ENCODE results near the gene VTN. TPM values are rescaled to one million over a fixed set of nuclear protein-coding genes. Genes with fewer than 3 reads are reported as not detected.

Gene VTN
- total RNA-seq, 6 donors from 2014 or later: 0.67 to 6.4 (median 2.3) TPM; not detected in 1

DNA sequence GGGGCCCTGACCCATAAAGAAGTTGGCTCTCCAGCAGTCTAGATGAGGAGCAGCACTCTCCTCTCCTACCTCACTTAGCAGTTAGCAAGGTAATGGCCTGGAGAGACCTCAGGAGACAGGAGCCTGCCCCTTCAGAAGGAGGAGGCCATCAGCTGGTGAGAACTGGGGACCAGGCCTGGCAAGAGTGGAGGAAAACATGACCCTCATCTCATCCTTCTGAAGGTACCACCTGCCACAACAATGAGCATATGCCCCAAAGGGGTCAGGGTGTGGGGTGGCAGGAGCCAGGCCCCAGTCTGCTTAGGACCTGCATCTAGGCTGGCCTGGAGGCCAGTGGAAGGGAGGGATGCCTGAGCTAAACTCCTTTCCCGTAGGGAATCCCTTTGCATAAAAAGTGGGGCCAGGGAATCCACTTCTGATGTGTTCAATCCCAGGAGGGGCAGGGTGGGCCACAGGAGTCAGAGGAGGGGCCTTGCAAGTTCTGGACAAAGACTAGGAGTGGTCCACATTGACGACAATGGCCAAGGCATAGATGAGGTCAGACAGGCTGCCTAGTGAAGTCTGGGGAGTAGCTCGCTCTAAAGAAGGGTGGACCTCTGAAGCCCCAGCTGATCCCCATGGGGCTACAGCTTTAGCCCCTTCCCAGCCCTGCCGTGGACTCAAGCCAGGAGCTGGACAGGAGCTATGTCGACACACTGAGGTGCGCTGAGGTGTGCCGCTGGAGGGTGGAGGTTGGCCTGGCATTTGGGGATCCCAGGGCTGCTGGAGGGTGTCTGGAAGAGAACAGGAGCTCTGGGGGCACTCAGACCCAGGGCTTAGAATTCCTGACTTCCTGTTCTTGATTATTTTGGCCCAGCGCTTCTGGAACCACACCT lies 6.1 kb downstream of the VTN start:
- no peaks in the 10 kb centered on the region for H3K4me1 ChIP-seq
- no peaks in the 10 kb centered on the region for H3K9me3 ChIP-seq
- no peaks in the 10 kb centered on the region for H3K27me3 ChIP-seq
- ATAC-seq (ENCODE audit: low FRiP score in 2 of 2) (no peak), DNase-seq (no peak)
- WGBS, 2 donors: 92 to 94% methylated on average over 6 to 8 of the region's 8 CpGs
- H3K36me3 ChIP-seq: peaks cover 18 to 61% (median 56%) of the 10 kb centered on the region in 4 donors
- H3K27ac ChIP-seq: no peak overlapping the region
- no peak overlapping the region for H3K4me3 ChIP-seq
- TF ChIP-seq POLR2AphosphoS5 (IDR thresholded peaks at IDR 0.05) (no peak), CTCF (IDR thresholded peaks at IDR 0.05) (no peak), POLR2A (IDR thresholded peaks at IDR 0.05) (no peak), EP300 (IDR thresholded peaks at IDR 0.05) (no peak)

GRCh38 chr17:28363186-28363585 lies 6.9 kb downstream of the VTN start:
- Histone ChIP-seq H3K27ac (no peak overlapping the region), H3K27me3 (no peaks in the 10 kb centered on the region), H3K36me3 (peaks cover 18 to 61% (median 58%) of the 10 kb centered on the region in 4 donors), H3K4me3 (no peak overlapping the region), H3K9me3 (no peaks in the 10 kb centered on the region), H3K4me1 (peaks cover 5 to 6% (median 6%) of the 10 kb centered on the region in 4 donors)
- DNase-seq: no peak
- TF ChIP-seq POLR2AphosphoS5 (IDR thresholded peaks at IDR 0.05) (no peak), CTCF (IDR thresholded peaks at IDR 0.05) (no peak), EP300 (IDR thresholded peaks at IDR 0.05) (no peak), POLR2A (IDR thresholded peaks at IDR 0.05) (no peak)
- WGBS, 2 donors: 89 to 93% methylated on average over 5 of the region's 5 CpGs
- ATAC-seq (ENCODE audit: low FRiP score in 2 of 2): no peak

- Histone ChIP-seq H3K27ac (peak overlapping the region; percentile 90 to 94 (median 92)), H3K36me3 (peaks cover 21 to 62% (median 51%) of the 10 kb centered on the region in 4 donors), H3K27me3 (no peaks in the 10 kb centered on the region), H3K4me1 (peaks cover 19 to 29% (median 21%) of the 10 kb centered on the region in 4 donors), H3K4me3 (peak overlapping the region; percentile 50 to 91 (median 87)), H3K9me3 (no peaks in the 10 kb centered on the region)
- 5 to 6% methylated on average over 4 of the region's 4 CpGs for WGBS, 2 donors
- ATAC-seq (ENCODE audit: low FRiP score in 2 of 2) (no peak), DNase-seq (no peak)
- TF ChIP-seq CTCF (IDR thresholded peaks at IDR 0.05): no peak
These were observed 12.3 kb downstream of the VTN start for GRCh38 chr17:28357901-28358197.

DNA sequence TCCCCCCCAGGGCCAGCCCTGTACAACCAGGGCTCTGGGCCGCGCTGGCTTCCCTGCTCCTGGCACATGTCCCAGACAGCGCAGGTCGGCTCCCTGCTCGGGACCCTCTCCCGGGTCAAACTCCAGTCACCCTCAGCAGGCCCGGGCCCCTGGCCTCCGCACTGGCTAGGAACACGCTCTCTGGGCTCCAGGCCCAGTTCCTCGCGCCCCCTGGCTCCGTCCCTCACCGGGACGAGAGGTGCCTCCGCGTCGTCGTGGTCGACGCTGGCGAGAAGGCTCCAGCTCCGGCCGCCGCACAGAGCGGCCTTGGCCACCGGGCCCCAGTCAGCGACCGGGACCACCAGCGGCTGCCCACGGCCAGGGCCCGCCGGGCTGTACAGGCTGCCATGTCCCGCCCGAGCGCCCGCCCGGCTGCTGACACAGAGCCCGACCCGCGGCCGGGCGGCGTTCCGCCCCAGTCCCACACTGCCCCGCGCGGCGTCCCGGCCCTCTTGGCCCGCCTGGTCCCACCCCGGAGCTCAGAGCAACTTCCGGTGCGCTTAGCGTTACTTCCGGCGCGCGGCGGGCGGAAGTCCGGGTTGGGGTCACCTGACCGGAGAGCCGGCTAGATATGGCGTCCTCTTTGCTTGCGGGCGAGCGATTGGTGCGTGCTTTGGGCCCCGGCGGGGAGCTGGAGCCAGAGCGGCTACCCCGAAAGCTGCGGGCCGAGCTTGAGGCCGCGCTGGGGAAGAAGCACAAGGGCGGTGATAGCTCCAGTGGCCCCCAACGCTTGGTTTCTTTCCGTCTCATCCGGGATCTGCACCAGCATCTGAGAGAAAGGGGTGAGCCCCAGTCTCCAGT lies 12.8 kb downstream of the VTN start, which contains the start of gene POLDIP2:
Gene POLDIP2 (minus strand): TSS at position 467 of the 840 bp plus-strand sequence. CDS start 79 bp downstream, at position 388.
- ATAC-seq (ENCODE audit: low FRiP score in 2 of 2) (peak; percentile 98 to 100), DNase-seq (peak; percentile 94 to 99)
- 0 to 1% methylated on average over 36 to 46 of the region's 80 CpGs for WGBS, 2 donors
- no peaks in the 10 kb centered on the region for H3K27me3 ChIP-seq
- H3K9me3 ChIP-seq: no peaks in the 10 kb centered on the region
- TF ChIP-seq POLR2AphosphoS5 (IDR thresholded peaks at IDR 0.05) (peak; percentile 96 to 98), CTCF (IDR thresholded peaks at IDR 0.05) (peak in 4 of 6 experiments; percentile 23 to 57 (median 36)), EP300 (IDR thresholded peaks at IDR 0.05) (peak in 1 of 4 donors; percentile 76), POLR2A (IDR thresholded peaks at IDR 0.05) (peak in 3 of 4 donors; percentile 91 to 97 (median 95))
- H3K4me1 ChIP-seq: peaks cover 19 to 29% (median 21%) of the 10 kb centered on the region in 4 donors
- peak within 1 kb of the TSS; percentile 50 to 91 (median 87) for H3K4me3 ChIP-seq
- H3K27ac ChIP-seq: peak within 1 kb of the TSS; percentile 90 to 94 (median 92)
- H3K36me3 ChIP-seq: peaks cover 24 to 62% (median 51%) of the 10 kb centered on the region in 4 donors

All from upper lobe of left lung (tissue), 6 donors.